Adipose tissue (tissue), 3 donors: ENCODE results near the gene STK40. TPM values are rescaled to one million over a fixed set of nuclear protein-coding genes. Genes with fewer than 3 reads are reported as not detected.

Experiments
- H3K27ac ChIP-seq: one replicate; pipeline ENCODE4 v1.5.1; 2013; ENCODE audit warnings: low read depth, low read length
- WGBS, 3 donors: extraction: QIAGEN DNeasy Blood & Tissue Kit; methylation state at CpG; one replicate each; pipeline ENCODE4 v1.1.7; 2013; 5-methylcytosine and 5-hydroxymethylcytosine counted together
- polyA plus RNA-seq, 3 donors: library from polyadenylated mRNA; stranded (reverse); fragments of 200-250 nt; gene quantifications; one replicate each; pipeline ENCODE4 v1.2.3, GENCODE V29; 2013
- donor health status: healthy with polysubstance abuse.
- donor health status: Bipolar disorder and iron deficiency.
- donor health status: healthy.

Gene STK40
- polyA plus RNA-seq, 3 donors: 22.8 to 63.2 (median 50.7) TPM

GRCh38 chr1:36382231-36382630, 3.5 kb downstream of the STK40 start:
- 77 to 96% (median 94%) methylated on average over 9 of the region's 9 CpGs for whole genome bisulfite sequencing, 3 donors
- H3K27ac ChIP-seq: no peak overlapping the region

- 88 to 95% (median 95%) methylated on average over 5 of the region's 5 CpGs for WGBS, 3 donors
- no peak overlapping the region for H3K27ac ChIP-seq
Observed at GRCh38 chr1:36381405-36381804, 4.3 kb downstream of the STK40 start.

- 28 to 90% (median 73%) methylated on average over 3 of the region's 3 CpGs for WGBS, 3 donors
Observed at GRCh38 chr1:36380782-36381181, 4.9 kb downstream of the STK40 start.

DNA sequence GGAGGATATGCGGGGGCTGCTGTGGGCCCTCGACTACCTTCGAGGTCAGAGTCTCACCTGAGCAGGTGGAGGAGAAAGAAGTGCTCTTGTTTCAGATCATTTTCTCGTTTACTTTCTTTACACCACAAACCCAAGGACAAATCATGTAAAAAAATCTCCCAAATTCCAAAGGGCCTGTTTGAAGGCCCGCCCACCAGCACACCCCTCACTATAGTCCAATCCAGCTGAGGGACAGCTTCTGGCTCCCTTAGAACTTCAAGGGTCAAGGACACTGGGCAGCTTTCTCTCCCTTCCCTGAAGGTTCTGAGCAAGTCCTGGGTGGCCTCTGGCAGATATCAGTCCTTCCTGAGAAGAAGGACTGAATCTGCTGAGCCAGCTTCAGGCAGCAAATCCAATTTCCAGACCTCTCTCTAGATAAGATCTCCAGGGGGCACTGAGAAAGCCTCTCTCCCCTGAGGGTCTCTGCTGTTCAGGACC, 5.5 kb downstream of the STK40 start:
- 20 to 81% (median 71%) methylated on average over 5 of the region's 5 CpGs for WGBS, 3 donors
- no peak overlapping the region for H3K27ac ChIP-seq

More at GRCh38 chr1:36380782-36381181, 4.9 kb downstream of the STK40 start:
- no peak overlapping the region for H3K27ac ChIP-seq

DNA sequence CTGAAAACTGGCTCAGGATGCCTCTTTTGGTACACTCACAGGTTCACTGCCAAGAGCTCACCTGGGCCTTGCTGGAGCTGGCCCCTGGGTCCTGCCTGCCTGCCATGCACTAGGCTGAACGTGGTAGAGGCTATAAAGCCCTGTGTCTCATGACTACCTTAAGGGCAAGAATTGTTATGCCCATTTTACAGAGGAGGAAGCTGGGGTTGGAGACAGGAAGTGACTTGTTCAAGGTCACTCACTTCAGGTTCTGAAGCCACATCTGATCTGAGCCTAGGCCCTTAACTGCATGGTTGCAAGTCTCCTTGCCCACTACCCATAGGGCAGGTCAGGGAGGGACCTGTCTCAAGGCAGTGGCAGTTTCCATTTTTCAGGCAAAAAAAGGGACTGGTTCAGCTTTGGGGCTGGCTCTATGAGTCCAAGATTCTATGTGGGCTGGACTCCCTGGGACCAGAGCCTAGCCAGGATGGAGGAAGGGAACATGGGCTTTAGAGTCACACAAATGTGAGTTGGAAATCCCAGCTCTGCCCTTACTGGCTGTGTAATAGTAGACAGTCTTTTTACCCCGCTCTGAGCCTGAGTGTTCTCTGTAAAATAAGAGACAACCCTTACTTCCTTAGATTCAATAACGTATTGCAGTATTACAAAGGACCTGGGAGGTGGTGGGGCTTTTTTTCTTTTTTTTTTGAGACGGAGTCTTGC, 7.8 kb downstream of the STK40 start:
- no peak overlapping the region for H3K27ac ChIP-seq
- 69 to 75% (median 72%) methylated on average over 3 to 4 of the region's 4 CpGs for WGBS, 3 donors

DNA sequence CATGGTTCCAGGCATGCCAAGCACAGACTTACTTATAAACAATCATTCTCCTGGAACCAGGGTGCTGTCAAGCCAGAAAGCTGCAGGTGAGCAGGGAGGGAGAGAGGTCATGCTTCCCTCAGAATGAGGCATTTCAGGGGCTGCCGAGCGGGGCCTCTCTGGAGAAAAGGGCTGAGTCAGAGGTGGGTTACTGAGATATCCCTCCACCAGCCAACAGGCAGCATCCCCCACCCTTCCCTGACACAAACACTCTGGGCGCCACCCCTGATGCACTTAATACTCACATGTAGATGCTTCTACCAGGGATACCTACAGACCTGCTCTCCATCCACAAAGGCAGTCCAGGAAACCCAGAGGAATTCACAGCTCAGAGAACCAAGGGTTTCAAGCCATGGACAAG, 13.1 kb downstream of the STK40 start:
- WGBS, 3 donors: 70 to 85% (median 73%) methylated on average over 3 of the region's 3 CpGs
- peak overlapping the region; percentile 26 for H3K27ac ChIP-seq

- H3K27ac ChIP-seq: no peak overlapping the region
- 43 to 62% (median 60%) methylated on average over 7 of the region's 7 CpGs for WGBS, 3 donors
Observed at GRCh38 chr1:36369061-36369861, 16.5 kb downstream of the STK40 start.

- H3K27ac ChIP-seq: no peak overlapping the region
- 86 to 94% (median 91%) methylated on average over 4 of the region's 4 CpGs for WGBS, 3 donors
Observed at GRCh38 chr1:36367798-36368197, 17.9 kb downstream of the STK40 start.

- H3K27ac ChIP-seq: no peak overlapping the region
- 62 to 76% (median 75%) methylated on average over 5 of the region's 5 CpGs for WGBS, 3 donors
Observed at GRCh38 chr1:36367066-36367465, 18.7 kb downstream of the STK40 start.

GRCh38 chr1:36366091-36366661, 19.5 kb downstream of the STK40 start:
- 41 to 62% (median 41%) methylated on average over 18 of the region's 18 CpGs for WGBS, 3 donors

GRCh38 chr1:36365381-36365780, 20.3 kb downstream of the STK40 start:
- 39 to 94% (median 42%) methylated on average over 1 of the region's 1 CpG for WGBS, 3 donors
- no peak overlapping the region for H3K27ac ChIP-seq

More at GRCh38 chr1:36366091-36366661, 19.5 kb downstream of the STK40 start:
- H3K27ac ChIP-seq: no peak overlapping the region

- WGBS, 3 donors: 66 to 74% (median 73%) methylated on average over 6 of the region's 6 CpGs
- H3K27ac ChIP-seq: no peak overlapping the region
Observed at GRCh38 chr1:36359911-36360550, 25.7 kb downstream of the STK40 start.

DNA sequence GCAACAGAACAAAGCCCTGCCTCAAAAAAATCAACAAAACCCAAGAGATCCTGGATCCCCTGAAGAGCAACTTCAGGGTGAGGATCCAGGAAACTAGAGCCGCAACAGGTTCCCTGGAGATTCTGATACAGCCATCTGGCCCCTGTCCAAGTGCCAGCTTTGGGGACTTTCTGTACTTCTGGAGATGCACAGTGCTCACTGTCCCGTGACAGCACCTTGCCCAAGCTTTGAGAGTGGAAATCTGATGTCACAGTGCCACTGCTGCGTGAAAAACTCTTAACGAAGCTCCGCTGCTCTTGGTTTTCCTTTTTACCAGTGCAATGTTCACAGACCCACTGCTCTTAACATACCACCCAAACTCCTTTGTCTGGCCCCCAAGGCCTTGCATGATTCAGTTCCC, 26.3 kb downstream of the STK40 start:
- 83 to 95% (median 91%) methylated on average over 5 of the region's 5 CpGs for WGBS, 3 donors

GRCh38 chr1:36358514-36359084, 27.1 kb downstream of the STK40 start:
- no peak overlapping the region for H3K27ac ChIP-seq
- 71 to 92% (median 84%) methylated on average over 13 of the region's 13 CpGs for WGBS, 3 donors

More for the DNA sequence above, 26.3 kb downstream of the STK40 start:
- H3K27ac ChIP-seq: no peak overlapping the region

DNA sequence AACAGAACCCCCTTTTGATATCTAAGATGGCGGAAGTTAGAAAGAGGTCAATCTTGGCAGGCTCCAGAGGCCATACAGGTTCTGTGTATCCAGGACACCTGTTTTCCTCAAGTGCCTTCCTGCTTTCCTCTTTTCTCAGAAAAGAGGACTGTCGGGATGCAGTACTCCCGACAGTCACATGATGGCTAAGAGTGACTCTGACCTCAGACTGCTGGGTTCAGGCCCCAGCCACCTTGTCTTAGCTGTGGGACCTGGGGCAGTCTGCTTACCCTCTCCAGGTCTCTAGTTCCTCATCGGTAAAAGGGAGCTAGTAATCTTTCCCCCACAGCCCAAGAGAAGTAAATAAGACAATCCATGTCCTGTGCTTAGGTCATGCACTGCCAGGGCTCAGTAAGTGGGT, 29.9 kb downstream of the STK40 start:
- WGBS, 3 donors: 66 to 80% (median 75%) methylated on average over 4 of the region's 4 CpGs
- no peak overlapping the region for H3K27ac ChIP-seq

DNA sequence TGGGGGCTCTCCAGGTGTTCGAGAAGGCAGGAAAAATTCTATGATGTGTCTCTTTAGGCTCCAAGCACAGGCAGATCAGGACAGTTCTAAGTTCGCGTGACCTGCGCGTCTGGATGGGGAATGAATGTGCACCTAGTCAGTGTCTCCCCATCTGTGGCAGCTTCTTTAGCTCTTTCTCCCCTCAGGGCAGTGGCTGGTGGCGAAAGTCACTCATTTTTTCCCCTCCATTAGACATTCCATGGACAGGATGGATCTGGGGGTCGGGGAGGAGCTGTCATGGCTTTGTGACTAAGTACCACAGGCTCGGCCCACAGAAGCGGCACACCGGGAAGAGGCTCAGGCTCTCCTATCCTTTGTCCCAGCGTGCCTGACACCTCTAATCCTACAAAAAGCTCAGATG, 31.2 kb downstream of the STK40 start:
- H3K27ac ChIP-seq: no peak overlapping the region
- WGBS, 3 donors: 92 to 96% (median 95%) methylated on average over 11 of the region's 11 CpGs

DNA sequence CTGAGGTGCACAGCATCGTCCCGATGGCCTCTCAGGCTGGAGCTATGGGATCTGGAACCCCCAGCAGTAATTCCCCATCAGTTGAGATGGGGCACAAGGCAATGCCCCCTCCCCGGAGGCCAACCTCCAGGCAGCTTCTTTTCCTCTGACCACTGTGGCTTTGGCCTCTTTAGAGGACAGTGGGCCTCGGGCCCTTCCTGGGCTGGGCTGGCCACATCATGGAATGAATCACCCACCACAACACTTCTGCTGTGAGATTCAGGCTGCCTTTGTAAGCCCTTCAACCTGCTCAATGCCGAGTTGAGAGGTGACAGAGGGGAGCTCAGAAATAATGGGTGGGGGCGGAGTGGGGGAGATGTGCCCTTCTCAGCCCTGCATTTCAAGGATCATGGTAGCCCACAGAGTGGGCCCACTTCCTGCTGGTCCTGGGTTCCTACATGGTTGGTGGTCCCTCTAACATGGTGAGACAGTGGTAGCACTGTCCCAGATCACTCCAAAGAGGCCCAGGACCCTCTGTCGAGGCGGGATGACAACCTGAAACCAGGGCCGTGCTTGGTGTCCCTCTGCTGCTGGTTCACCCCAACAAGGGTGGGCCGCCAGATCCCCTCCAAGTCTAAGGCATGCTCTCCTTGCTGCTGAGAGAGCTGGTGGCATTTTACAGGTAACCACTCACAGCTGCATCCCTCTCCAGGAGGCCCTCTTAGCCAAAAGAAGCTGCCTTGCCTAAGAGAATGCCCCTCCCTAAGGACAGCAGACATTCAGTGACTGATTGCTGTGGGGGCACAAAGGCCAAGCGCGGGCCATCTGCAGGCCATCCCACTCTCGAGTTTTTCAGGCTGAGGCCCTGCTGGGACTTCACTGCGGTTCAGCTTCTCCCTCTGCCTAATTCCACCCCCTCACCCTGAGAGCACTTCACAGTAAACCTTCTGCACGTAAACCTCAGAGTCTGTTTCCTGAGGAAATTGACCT, 32.5 kb downstream of the STK40 start:
- 80 to 87% (median 82%) methylated on average over 15 of the region's 15 CpGs for WGBS, 3 donors
- H3K27ac ChIP-seq: no peak overlapping the region
